Mucosa of descending colon (tissue), 3 donors: Measurements from ENCODE around the gene PCDHGA1. TPM values are rescaled to one million over a fixed set of nuclear protein-coding genes. Genes with fewer than 3 reads are reported as not detected.

Experiments
- ATAC-seq: fragments of 200-7000 bp; cut with Tn5 transposase; one replicate; pipeline ENCODE4 v1.9.1; 2020; ENCODE audit warnings: mild to moderate bottlenecking, moderate library complexity
- DNase-seq, 3 donors: peaks; one replicate each; pipeline ENCODE4 v3.0.0-alpha.2; 2020
- H3K36me3 ChIP-seq: fragments of 200-600 bp; one replicate; pipeline ENCODE4 v1.8.0; 2021; ENCODE audit warnings: low read depth, mild to moderate bottlenecking
- H3K4me1 ChIP-seq: fragments of 200-600 bp; one replicate; pipeline ENCODE4 v1.8.0; 2021; ENCODE audit warnings: low read depth, mild to moderate bottlenecking
- H3K4me3 ChIP-seq: fragments of 200-600 bp; one replicate; pipeline ENCODE4 v1.8.0; 2021; ENCODE audit warnings: mild to moderate bottlenecking
- H3K9me3 ChIP-seq: fragments of 200-600 bp; one replicate; pipeline ENCODE4 v1.8.0; 2021; ENCODE audit warnings: mild to moderate bottlenecking
- intact Hi-C, 2 donors: fragments of 100-400 bp; cut with DNase I in 1 of 2; cut with micrococcal nuclease in 1 of 2; formaldehyde crosslinking; loops; one replicate each; pipeline versions ENCODE4 v1.11.0 to v1.11.1; 2022; cut with DNase I, micrococcal nuclease
- total RNA-seq, 3 donors: library from RNA; stranded (reverse); fragmentation: NEBNext Ultra II Directional in 2 of 3; extraction: Animal tissue kit (Norgen Biotek cat#: 25700) in 2 of 3; gene quantifications; one replicate each; pipeline versions ENCODE4 v1.2.1 to v1.2.4, GENCODE V29; 2021 to 2023
- TF ChIP-seq, protein P1 (sequence below): fragments of 200-600 bp; IDR thresholded peaks from one replicate; pipeline ENCODE4 v1.8.0; 2022; ENCODE audit warnings: antibody characterized with exemption, mild to moderate bottlenecking
- donor health status: DM: no; HTN: no; CAD: no; lungs with moderate emphysema.
- donor health status: DM: no; HTN: no; CAD: no.
- donor health status: DM: no; HTN: yes; CAD: no.

The PCDHGA1 gene
- total RNA-seq, 3 donors from 2014 or later, result 0.35 to 1.6 (median 0.43) TPM

DNA sequence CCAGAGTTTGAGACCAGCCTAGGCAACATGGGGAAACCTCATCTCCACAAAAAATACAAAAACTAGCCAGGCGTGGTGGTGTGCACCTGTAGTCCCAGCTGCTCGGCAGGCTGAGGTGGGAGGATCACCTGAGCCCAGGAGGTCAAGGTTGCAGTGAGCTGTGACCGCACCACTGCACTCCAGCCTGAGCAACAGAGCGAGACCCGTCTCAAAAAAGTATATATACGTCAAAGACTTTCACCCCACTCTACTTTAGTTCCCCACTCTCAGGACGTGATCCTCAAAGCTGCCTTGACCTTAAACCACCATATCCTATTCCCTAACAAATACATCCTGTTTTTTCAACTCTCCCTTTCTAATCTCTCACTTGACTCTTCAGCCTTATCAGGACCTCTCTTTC lies 199.6 kb downstream of the PCDHGA1 start:
- H3K36me3 ChIP-seq, result no peaks in the 10 kb centered on the region

DNA sequence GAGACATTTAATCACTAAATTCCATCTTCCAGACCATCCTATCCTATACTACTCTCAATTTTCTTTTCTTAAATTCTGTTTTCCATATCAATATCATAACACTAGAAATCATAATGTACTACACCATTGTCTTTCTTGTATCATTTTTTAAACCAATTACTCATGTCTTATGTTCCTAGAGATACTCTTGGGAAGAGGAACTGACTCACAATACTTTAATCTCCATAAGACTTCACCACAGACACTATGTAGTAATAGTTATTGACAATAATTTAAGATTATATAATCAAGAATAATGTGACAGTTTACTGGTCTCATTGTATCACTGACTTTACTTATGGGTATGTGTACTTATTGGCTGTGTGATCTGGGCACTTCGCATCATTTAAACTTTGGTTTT lies 202.4 kb downstream of the PCDHGA1 start:
- Histone ChIP-seq H3K9me3 (no peaks in the 10 kb centered on the region), H3K4me3 (no peak overlapping the region), H3K36me3 (no peaks in the 10 kb centered on the region), H3K4me1 (no peaks in the 10 kb centered on the region)
- no peak for ATAC-seq
- intact Hi-C loops, result no loop called here
- DNase-seq, result no peak
- TF ChIP-seq, protein P1, sequence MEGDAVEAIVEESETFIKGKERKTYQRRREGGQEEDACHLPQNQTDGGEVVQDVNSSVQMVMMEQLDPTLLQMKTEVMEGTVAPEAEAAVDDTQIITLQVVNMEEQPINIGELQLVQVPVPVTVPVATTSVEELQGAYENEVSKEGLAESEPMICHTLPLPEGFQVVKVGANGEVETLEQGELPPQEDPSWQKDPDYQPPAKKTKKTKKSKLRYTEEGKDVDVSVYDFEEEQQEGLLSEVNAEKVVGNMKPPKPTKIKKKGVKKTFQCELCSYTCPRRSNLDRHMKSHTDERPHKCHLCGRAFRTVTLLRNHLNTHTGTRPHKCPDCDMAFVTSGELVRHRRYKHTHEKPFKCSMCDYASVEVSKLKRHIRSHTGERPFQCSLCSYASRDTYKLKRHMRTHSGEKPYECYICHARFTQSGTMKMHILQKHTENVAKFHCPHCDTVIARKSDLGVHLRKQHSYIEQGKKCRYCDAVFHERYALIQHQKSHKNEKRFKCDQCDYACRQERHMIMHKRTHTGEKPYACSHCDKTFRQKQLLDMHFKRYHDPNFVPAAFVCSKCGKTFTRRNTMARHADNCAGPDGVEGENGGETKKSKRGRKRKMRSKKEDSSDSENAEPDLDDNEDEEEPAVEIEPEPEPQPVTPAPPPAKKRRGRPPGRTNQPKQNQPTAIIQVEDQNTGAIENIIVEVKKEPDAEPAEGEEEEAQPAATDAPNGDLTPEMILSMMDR, result no peak

More for the DNA sequence above, 199.6 kb downstream of the PCDHGA1 start:
- no peak for ATAC-seq
- intact Hi-C loops, result no loop called here
- no peak for DNase-seq
- H3K9me3 ChIP-seq, result no peaks in the 10 kb centered on the region
- H3K4me1 ChIP-seq, result peaks cover 12% of the 10 kb centered on the region
- TF ChIP-seq, protein P1, result no peak
- no peak overlapping the region for H3K4me3 ChIP-seq

DNA sequence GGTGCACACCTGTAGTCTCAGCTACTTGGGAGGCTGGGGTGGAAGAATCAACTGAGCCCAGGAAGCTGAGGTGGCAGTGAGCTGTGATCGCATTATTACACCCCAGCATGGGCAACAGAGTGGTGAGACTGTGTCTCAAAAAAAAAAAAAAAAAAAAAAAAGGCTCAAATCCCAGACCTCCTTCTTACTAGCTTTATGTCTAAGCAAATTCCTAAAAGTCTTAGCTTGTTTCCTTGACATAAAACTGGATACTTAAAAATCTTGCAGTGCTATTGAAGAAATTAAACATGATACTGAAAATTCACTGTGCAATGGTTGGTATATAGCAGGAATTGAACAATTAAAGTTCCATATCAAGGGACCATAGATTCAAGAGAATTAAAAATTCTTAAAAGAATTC lies 203.6 kb downstream of the PCDHGA1 start:
- H3K36me3 ChIP-seq, result no peaks in the 10 kb centered on the region
- intact Hi-C loops, result no loop called here
- H3K9me3 ChIP-seq, result no peaks in the 10 kb centered on the region
- ATAC-seq, result no peak
- TF ChIP-seq, protein P1, result no peak
- no peak for DNase-seq
- H3K4me3 ChIP-seq, result no peak overlapping the region
- no peaks in the 10 kb centered on the region for H3K4me1 ChIP-seq

- no peaks in the 10 kb centered on the region for H3K9me3 ChIP-seq
- TF ChIP-seq, protein P1, result no peak
- intact Hi-C loops, result no loop called here
Measured at GRCh38 chr5:141534492-141535213, 204.3 kb downstream of the PCDHGA1 start.

GRCh38 chr5:141543053-141543452 lies 212.7 kb downstream of the PCDHGA1 start:
- Histone ChIP-seq H3K36me3 (no peaks in the 10 kb centered on the region), H3K4me3 (no peak overlapping the region), H3K4me1 (no peaks in the 10 kb centered on the region), H3K9me3 (peaks cover 17% of the 10 kb centered on the region)
- TF ChIP-seq, protein P1, result no peak
- intact Hi-C loops, result no loop called here
- no peak for ATAC-seq
- DNase-seq, result no peak

More at GRCh38 chr5:141534492-141535213, 204.3 kb downstream of the PCDHGA1 start:
- Histone ChIP-seq H3K4me1 (no peaks in the 10 kb centered on the region), H3K36me3 (no peaks in the 10 kb centered on the region), H3K4me3 (no peak overlapping the region)
- DNase-seq (no peak), ATAC-seq (no peak)
